Esophagus muscularis mucosa (tissue), 4 donors: ENCODE results near the gene PNMT. TPM values are rescaled to one million over a fixed set of nuclear protein-coding genes. Genes with fewer than 3 reads are reported as not detected.

ENCODE experiments used
- DNase-seq: peaks from one replicate; pipeline ENCODE4 v3.0.0-alpha.2; 2017; ENCODE audit errors: extremely low spot score
- H3K27ac ChIP-seq, 4 donors: fragments of 200-600 bp; sonication (generic); replicated peaks in 1 of 4; 1 replicate in 3 of 4; 2 replicates in 1 of 4; pipeline ENCODE4 v1.5.1; 2016 to 2019; ENCODE audit warnings: mild to moderate bottlenecking in 1 of 4
- H3K27me3 ChIP-seq, 4 donors: fragments of 200-600 bp; sonication (generic); one replicate each; pipeline versions ENCODE4 v1.5.1 to v1.6.0; 2016 to 2019
- H3K36me3 ChIP-seq, 4 donors: fragments of 200-600 bp; sonication (generic); one replicate each; pipeline ENCODE4 v1.5.1; 2016 to 2019
- H3K4me1 ChIP-seq, 4 donors: fragments of 200-600 bp; sonication (generic); one replicate each; pipeline ENCODE4 v1.5.1; 2016 to 2019
- H3K4me3 ChIP-seq, 4 donors: fragments of 200-600 bp; sonication (generic); 1 replicate in 2 of 4; 2 replicates in 2 of 4; pipeline ENCODE4 v1.5.1; 2016 to 2019; ENCODE audit warnings: mild to moderate bottlenecking in 4 of 4, moderate library complexity in 1 of 4
- H3K9me3 ChIP-seq, 4 donors: fragments of 200-600 bp; sonication (generic); 1 replicate in 3 of 4; 2 replicates in 1 of 4; pipeline ENCODE4 v1.5.1; 2016 to 2019
- CTCF ChIP-seq, 3 experiments: fragments of 200-600 bp in 2 of 3; fragments of 450-650 bp in 1 of 3; sonication (generic) in 2 of 3; IDR thresholded peaks; one replicate each; pipeline ENCODE4 v1.5.1; 2017 to 2019; ENCODE audit warnings: antibody characterized with exemption in 3 of 3, mild to moderate bottlenecking in 2 of 3, moderate library complexity in 1 of 3
- EP300 ChIP-seq: sonication (generic); formaldehyde crosslinking; IDR thresholded peaks from one replicate; pipeline ENCODE4 v1.6.1; 2017; ENCODE audit warnings: antibody characterized with exemption
- POLR2A ChIP-seq: fragments of 450-650 bp; IDR thresholded peaks from one replicate; pipeline ENCODE4 v1.6.1; 2017; ENCODE audit warnings: antibody characterized with exemption, moderate library complexity, mild to moderate bottlenecking, low read depth
- POLR2AphosphoS5 ChIP-seq, 2 donors: sonication (generic); formaldehyde crosslinking; IDR thresholded peaks; one replicate each; pipeline ENCODE4 v1.6.1; 2017; ENCODE audit warnings: antibody characterized with exemption in 2 of 2
- WGBS: methylation state at CpG from one replicate; pipeline ENCODE4 v1.1.5; 2018; 5-methylcytosine and 5-hydroxymethylcytosine counted together
- intact Hi-C: fragments of 100-400 bp; cut with DNase I; formaldehyde crosslinking; loops from one replicate; pipeline ENCODE4 v1.15.1; 2023
- total RNA-seq, 4 donors: library from RNA; depleted of rRNA; stranded (reverse); fragments of >200 nt; gene quantifications; one replicate each; pipeline versions ENCODE4 v1.1.0 to v1.2.1, GENCODE V29; 2016

Gene PNMT, protein sequence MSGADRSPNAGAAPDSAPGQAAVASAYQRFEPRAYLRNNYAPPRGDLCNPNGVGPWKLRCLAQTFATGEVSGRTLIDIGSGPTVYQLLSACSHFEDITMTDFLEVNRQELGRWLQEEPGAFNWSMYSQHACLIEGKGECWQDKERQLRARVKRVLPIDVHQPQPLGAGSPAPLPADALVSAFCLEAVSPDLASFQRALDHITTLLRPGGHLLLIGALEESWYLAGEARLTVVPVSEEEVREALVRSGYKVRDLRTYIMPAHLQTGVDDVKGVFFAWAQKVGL
- total RNA-seq, result 10 to 100 TPM in 3 of 4 donors, 1 to 10 TPM in 1; 9.4 to 14.3 (median 10.6) TPM

DNA sequence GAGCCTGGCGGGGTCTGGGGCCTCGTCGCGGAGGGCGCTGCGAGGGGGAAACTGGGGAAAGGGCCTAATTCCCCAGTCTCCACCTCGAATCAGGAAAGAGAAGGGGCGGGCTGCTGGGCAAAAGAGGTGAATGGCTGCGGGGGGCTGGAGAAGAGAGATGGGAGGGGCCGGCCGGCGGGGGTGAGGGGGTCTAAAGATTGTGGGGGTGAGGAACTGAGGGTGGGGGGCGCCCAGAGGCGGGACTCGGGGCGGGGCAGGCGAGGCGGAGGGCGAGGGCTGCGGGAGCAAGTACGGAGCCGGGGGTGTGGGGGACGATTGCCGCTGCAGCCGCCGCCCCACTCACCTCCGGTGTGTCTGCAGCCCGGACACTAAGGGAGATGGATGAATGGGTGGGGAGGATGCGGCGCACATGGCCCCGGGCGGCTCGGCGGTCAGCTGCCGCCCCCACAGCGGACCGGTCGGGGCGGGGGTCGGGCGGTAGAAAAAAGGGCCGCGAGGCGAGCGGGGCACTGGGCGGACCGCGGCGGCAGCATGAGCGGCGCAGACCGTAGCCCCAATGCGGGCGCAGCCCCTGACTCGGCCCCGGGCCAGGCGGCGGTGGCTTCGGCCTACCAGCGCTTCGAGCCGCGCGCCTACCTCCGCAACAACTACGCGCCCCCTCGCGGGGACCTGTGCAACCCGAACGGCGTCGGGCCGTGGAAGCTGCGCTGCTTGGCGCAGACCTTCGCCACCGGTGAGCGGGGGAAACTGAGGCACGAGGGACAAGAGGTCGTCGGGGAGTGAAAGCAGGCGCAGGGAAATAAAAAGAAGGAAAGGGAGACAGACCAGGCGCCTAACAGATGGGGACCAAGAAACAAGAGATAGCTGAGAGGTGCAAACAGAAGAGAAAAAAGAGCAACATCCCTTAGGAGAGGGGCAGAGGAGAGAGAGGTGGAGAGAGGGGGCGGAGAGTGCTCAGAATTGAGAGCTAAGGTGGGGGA lies at the start of gene PNMT:
TSS of gene PNMT (plus strand) at position 509 of the 980 bp plus-strand sequence. CDS start at position 532, 23 bp downstream.
- DNase-seq, result no peak
- no peak for TF ChIP-seq EP300
- peak; percentile 58 to 75 (median 58) for TF ChIP-seq CTCF (IDR thresholded peaks at IDR 0.05)
- no peak for TF ChIP-seq POLR2A
- TF ChIP-seq POLR2AphosphoS5 (IDR thresholded peaks at IDR 0.05), result peak in 1 of 2 donors; percentile 36
- 5% methylated on average over 40 of the region's 85 CpGs for WGBS

DNA sequence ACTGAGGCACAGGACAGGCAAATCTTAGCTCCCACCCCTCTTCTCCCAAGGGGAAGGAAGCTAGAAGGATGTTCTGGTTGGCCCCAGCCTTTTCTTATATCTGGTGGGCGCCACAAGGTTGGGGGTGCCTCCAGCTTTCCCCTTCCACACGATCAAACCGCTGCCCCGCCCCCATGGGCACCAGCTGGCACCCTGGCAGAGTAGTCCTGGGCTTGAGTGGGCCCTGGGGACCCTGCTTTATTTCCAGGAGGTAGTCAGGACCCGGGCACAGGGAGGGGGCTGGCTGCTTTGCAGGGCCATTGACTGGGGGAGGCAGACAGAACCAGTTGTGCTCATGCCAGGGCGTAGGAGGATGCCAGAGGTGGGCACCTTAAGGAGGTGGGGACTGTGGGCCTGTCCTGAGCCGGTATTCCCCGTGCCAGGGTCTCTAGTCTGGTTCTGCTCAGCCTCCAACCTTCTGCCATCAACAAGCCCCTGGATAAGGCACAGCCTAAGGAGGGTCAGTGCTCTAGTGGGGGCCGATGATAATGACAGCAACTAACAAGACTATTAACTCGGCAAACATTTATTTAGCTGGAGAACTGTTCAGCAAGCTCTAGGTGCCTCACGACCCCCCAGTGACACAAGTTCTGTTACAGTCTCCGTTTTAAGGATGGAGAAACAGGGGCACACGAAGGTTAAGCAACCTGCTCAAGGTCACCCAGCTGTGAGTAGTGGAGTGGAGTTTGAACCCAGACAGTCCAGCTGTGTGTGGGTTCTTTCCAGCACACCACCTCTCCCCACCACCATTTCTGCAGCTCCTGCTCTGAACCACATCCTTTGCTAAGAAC lies 49.1 kb upstream of the PNMT start:
- WGBS, result 71% methylated on average over 11 of the region's 13 CpGs
- Histone ChIP-seq H3K9me3 (no peaks in the 10 kb centered on the region), H3K4me1 (peaks cover 0 to 40% (median 31%) of the 10 kb centered on the region in 4 donors), H3K27me3 (peaks cover 0 to 47% (median 2%) of the 10 kb centered on the region in 4 donors), H3K4me3 (peak overlapping the region in 2 of 4 donors; percentile 64 to 70), H3K27ac (peak overlapping the region in 1 of 4 donors; percentile 63), H3K36me3 (no peaks in the 10 kb centered on the region)
- TF ChIP-seq EP300 (no peak), POLR2AphosphoS5 (IDR thresholded peaks at IDR 0.05) (no peak), POLR2A (no peak), CTCF (IDR thresholded peaks at IDR 0.05) (no peak)
- intact Hi-C loops, result no loop called here
- DNase-seq, result no peak

More for the DNA sequence above, at the start of gene PNMT:
- intact Hi-C loops, result no loop called here
- Histone ChIP-seq H3K27me3 (peaks cover 0 to 77% (median 42%) of the 10 kb centered on the region in 4 donors), H3K4me1 (peaks cover 37 to 71% (median 70%) of the 10 kb centered on the region in 4 donors), H3K4me3 (peak within 1 kb of the TSS; percentile 48 to 62 (median 54)), H3K27ac (peak within 1 kb of the TSS; percentile 38 to 69 (median 60)), H3K36me3 (peaks cover 0 to 3% (median under 1%) of the 10 kb centered on the region in 4 donors), H3K9me3 (no peaks in the 10 kb centered on the region)

DNA sequence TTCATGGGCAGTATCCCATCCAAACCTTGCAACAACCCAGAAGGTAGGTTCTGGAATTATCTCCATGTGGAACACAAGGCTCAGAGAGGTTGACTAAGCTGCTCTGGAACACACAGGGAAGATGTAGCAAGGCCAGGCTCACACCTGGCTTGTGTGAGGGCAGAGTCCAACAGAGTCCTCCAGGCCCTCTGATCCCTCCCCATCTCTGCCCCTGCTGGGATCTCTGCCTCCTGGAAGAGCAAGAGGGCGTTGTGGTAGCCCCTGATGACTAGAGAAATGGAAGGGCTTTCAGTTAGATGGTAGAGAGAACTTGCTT lies 48.5 kb upstream of the PNMT start:
- intact Hi-C loops, result loop anchor here (5.0 kb wide), 1 partner anchor 108 kb away; no protein-coding TSS in a partner anchor
- TF ChIP-seq POLR2A (no peak), EP300 (no peak), CTCF (IDR thresholded peaks at IDR 0.05) (no peak), POLR2AphosphoS5 (IDR thresholded peaks at IDR 0.05) (no peak)
- Histone ChIP-seq H3K4me3 (no peak overlapping the region), H3K36me3 (no peaks in the 10 kb centered on the region), H3K4me1 (peaks cover 0 to 40% (median 31%) of the 10 kb centered on the region in 4 donors), H3K27me3 (peaks cover 0 to 47% (median 2%) of the 10 kb centered on the region in 4 donors), H3K27ac (no peak overlapping the region), H3K9me3 (no peaks in the 10 kb centered on the region)
- WGBS, result 56% methylated on average over 1 of the region's 1 CpG
- DNase-seq, result no peak
